GM18520 (cell line): ENCODE results near the gene PTPRD.
"Not testable (repeated sequence)": the region's sequence is repeated elsewhere in the genome, so short reads cannot be mapped to it uniquely, and the experiment has no call there.

ENCODE experiments used
- ATAC-seq: cut with Tn5 transposase; IDR thresholded peaks from one replicate; pipeline ENCODE4 v1.9.1; 2021; ENCODE audit not compliant: unreplicated experiment

The PTPRD gene

GRCh38 chr9:8958358-8958757 lies 1654.4 kb downstream of the PTPRD start:
- ATAC-seq = no peak

GRCh38 chr9:8955315-8955714 lies 1657.5 kb downstream of the PTPRD start:
- ATAC-seq = no peak

GRCh38 chr9:8946461-8946860 lies 1666.3 kb downstream of the PTPRD start:
- no peak for ATAC-seq

GRCh38 chr9:8943392-8943791 lies 1669.4 kb downstream of the PTPRD start:
- no peak for ATAC-seq

GRCh38 chr9:8940650-8941049 lies 1672.2 kb downstream of the PTPRD start:
- no peak for ATAC-seq

GRCh38 chr9:8926461-8926860 lies 1686.3 kb downstream of the PTPRD start:
- ATAC-seq = no peak

- no peak for ATAC-seq
Measured at GRCh38 chr9:8924562-8924961, 1688.2 kb downstream of the PTPRD start.

- ATAC-seq = not testable (repeated sequence)
Measured at GRCh38 chr9:8920478-8921183, 1692.2 kb downstream of the PTPRD start.

- no peak for ATAC-seq
Measured at GRCh38 chr9:8917956-8918739, 1694.7 kb downstream of the PTPRD start.

GRCh38 chr9:8916771-8917170 lies 1696.0 kb downstream of the PTPRD start:
- no peak for ATAC-seq

GRCh38 chr9:8907868-8908267 lies 1704.9 kb downstream of the PTPRD start:
- no peak for ATAC-seq

- ATAC-seq = no peak
Measured at GRCh38 chr9:8905731-8906130, 1707.1 kb downstream of the PTPRD start.

- no peak for ATAC-seq
Measured at GRCh38 chr9:8904771-8905515, 1707.9 kb downstream of the PTPRD start.

GRCh38 chr9:8903077-8903476 lies 1709.7 kb downstream of the PTPRD start:
- no peak for ATAC-seq

- no peak for ATAC-seq
Measured at GRCh38 chr9:8901146-8901545, 1711.7 kb downstream of the PTPRD start.

- no peak for ATAC-seq
Measured at GRCh38 chr9:8899511-8899910, 1713.3 kb downstream of the PTPRD start.

GRCh38 chr9:8895861-8896224 lies 1717.0 kb downstream of the PTPRD start:
- no peak for ATAC-seq

- ATAC-seq = no peak
Measured at GRCh38 chr9:8895106-8895860, 1717.5 kb downstream of the PTPRD start.

- no peak for ATAC-seq
Measured at GRCh38 chr9:8890695-8891094, 1722.1 kb downstream of the PTPRD start.

- no peak for ATAC-seq
Measured at GRCh38 chr9:8889100-8889499, 1723.7 kb downstream of the PTPRD start.

- ATAC-seq = no peak
Measured at GRCh38 chr9:8888591-8888990, 1724.2 kb downstream of the PTPRD start.
